Liver (tissue), 9 donors: Measurements from ENCODE around the gene DBET. TPM values are rescaled to one million over a fixed set of nuclear protein-coding genes. Genes with fewer than 3 reads are reported as not detected.

Experiments
- DNase-seq: peaks from one replicate; pipeline ENCODE4 v3.0.0-alpha.2; 2017; ENCODE audit warnings: low spot score
- H3K27ac ChIP-seq, 2 donors: one replicate each; pipeline ENCODE4 v1.7.0; 2013; ENCODE audit warnings: inconsistent platforms in 2 of 2, low read length in 2 of 2, control low read depth in 1 of 2, low read depth in 1 of 2, mild to moderate bottlenecking in 1 of 2
- H3K27me3 ChIP-seq, 4 donors: one replicate each; pipeline versions ENCODE4 v1.6.1 to v1.7.0; 2013; ENCODE audit warnings: low read length in 3 of 4, inconsistent platforms in 1 of 4, mild to moderate bottlenecking in 1 of 4, moderate library complexity in 1 of 4; ENCODE audit not compliant: control insufficient read depth in 4 of 4, insufficient read depth in 4 of 4
- H3K36me3 ChIP-seq, 4 donors: one replicate each; pipeline versions ENCODE4 v1.6.1 to v1.7.0; 2013; ENCODE audit warnings: low read length in 3 of 4, mild to moderate bottlenecking in 3 of 4, low read depth in 1 of 4, moderate library complexity in 1 of 4; ENCODE audit not compliant: control insufficient read depth in 4 of 4, insufficient read depth in 3 of 4
- H3K4me1 ChIP-seq, 4 donors: one replicate each; pipeline versions ENCODE4 v1.6.1 to v1.7.0; 2013; ENCODE audit warnings: low read length in 3 of 4, mild to moderate bottlenecking in 3 of 4, moderate library complexity in 1 of 4; ENCODE audit not compliant: control insufficient read depth in 4 of 4, insufficient read depth in 4 of 4
- H3K4me3 ChIP-seq, 3 donors: one replicate each; pipeline versions ENCODE4 v1.6.1 to v1.7.0; 2013; ENCODE audit warnings: low read length in 3 of 3, control low read depth in 1 of 3, low read depth in 1 of 3, mild to moderate bottlenecking in 1 of 3
- H3K9ac ChIP-seq, 2 donors: one replicate each; pipeline ENCODE4 v1.7.0; 2013; ENCODE audit warnings: low read length in 2 of 2, mild to moderate bottlenecking in 2 of 2, moderate library complexity in 2 of 2, control low read depth in 1 of 2, low read depth in 1 of 2
- H3K9me3 ChIP-seq, 4 donors: one replicate each; pipeline versions ENCODE4 v1.6.1 to v1.7.0; 2013; ENCODE audit warnings: low read length in 3 of 4; ENCODE audit not compliant: control insufficient read depth in 4 of 4
- EGR1 ChIP-seq, 2 donors: IDR thresholded peaks; 2 replicates each; pipeline ENCODE4 v1.6.1; 2016 to 2018; ENCODE audit warnings: antibody characterized with exemption in 2 of 2, low read depth in 2 of 2
- FOXA1 ChIP-seq: IDR thresholded peaks from 2 replicates; pipeline ENCODE4 v1.6.1; 2016; ENCODE audit warnings: antibody characterized with exemption
- FOXA2 ChIP-seq: IDR thresholded peaks from 2 replicates; pipeline ENCODE4 v1.6.1; 2016; ENCODE audit warnings: antibody characterized with exemption
- GABPA ChIP-seq, 2 donors: IDR thresholded peaks in 1 of 2; conservative IDR thresholded peaks in 1 of 2; 2 replicates each; pipeline ENCODE4 v1.6.1; 2016; ENCODE audit warnings: antibody characterized with exemption in 2 of 2, mild to moderate bottlenecking in 1 of 2, moderate library complexity in 1 of 2
- HNF4A ChIP-seq, 2 donors: conservative IDR thresholded peaks; 2 replicates each; pipeline ENCODE4 v1.6.1; 2016; ENCODE audit warnings: antibody characterized with exemption in 2 of 2, mild to moderate bottlenecking in 2 of 2
- HNF4G ChIP-seq: IDR thresholded peaks from 2 replicates; pipeline ENCODE4 v1.6.1; 2016; ENCODE audit warnings: antibody characterized with exemption
- JUND ChIP-seq, 2 donors: IDR thresholded peaks; 2 replicates each; pipeline ENCODE4 v1.6.1; 2016; ENCODE audit warnings: antibody characterized with exemption in 2 of 2
- NR2F2 ChIP-seq: IDR thresholded peaks from 2 replicates; pipeline ENCODE4 v1.6.1; 2016; ENCODE audit warnings: antibody characterized with exemption
- RAD21 ChIP-seq, 2 donors: IDR thresholded peaks; 2 replicates each; pipeline ENCODE4 v1.6.1; 2016; ENCODE audit warnings: antibody characterized with exemption in 2 of 2, mild to moderate bottlenecking in 2 of 2
- RXRA ChIP-seq, 2 donors: IDR thresholded peaks; 2 replicates each; pipeline ENCODE4 v1.6.1; 2017 to 2018; ENCODE audit warnings: antibody characterized with exemption in 2 of 2, mild to moderate bottlenecking in 1 of 2
- SP1 ChIP-seq: IDR thresholded peaks from 2 replicates; pipeline ENCODE4 v1.6.1; 2018; ENCODE audit warnings: antibody characterized with exemption, mild to moderate bottlenecking
- TAF1 ChIP-seq: conservative IDR thresholded peaks from 2 replicates; pipeline ENCODE4 v1.6.1; 2016; ENCODE audit warnings: antibody characterized with exemption, mild to moderate bottlenecking
- YY1 ChIP-seq: IDR thresholded peaks from 2 replicates; pipeline ENCODE4 v1.6.1; 2016; ENCODE audit warnings: antibody characterized with exemption, mild to moderate bottlenecking
- WGBS: extraction: QIAGEN DNeasy Blood & Tissue Kit; methylation state at CpG from one replicate; pipeline ENCODE4 v1.1.7; 2013; 5-methylcytosine and 5-hydroxymethylcytosine counted together
- polyA plus RNA-seq, 2 donors: library from polyadenylated mRNA; stranded (reverse) in 1 of 2; unstranded in 1 of 2; fragments of 200-250 nt in 1 of 2; fragments of >200 nt in 1 of 2; fragmentation: Nextera tagmentation in 1 of 2; extraction: Ambion mirVana in 1 of 2; gene quantifications; one replicate each; pipeline versions ENCODE4 v1.2.1 to v1.2.3, GENCODE V29; 2013 to 2015
- total RNA-seq, 2 donors: library from RNA; depleted of rRNA; stranded (reverse); fragments of >200 nt; gene quantifications; one replicate each; pipeline ENCODE4 v1.2.3, GENCODE V29; 2014
- TF ChIP-seq, protein P1 (sequence below): IDR thresholded peaks from 2 replicates; pipeline ENCODE4 v1.6.1; 2016; ENCODE audit warnings: antibody characterized with exemption
- TF ChIP-seq, protein P2 (sequence below): IDR thresholded peaks from 2 replicates; pipeline ENCODE4 v1.6.1; 2016; ENCODE audit warnings: antibody characterized with exemption
- TF ChIP-seq, protein P3 (sequence below): fragments of 150-350 bp; IDR thresholded peaks from 2 replicates; pipeline ENCODE4 v1.5.1; 2017; ENCODE audit warnings: improper control_type of control experiment, low read depth, low read length; ENCODE audit not compliant: missing input control
- TF ChIP-seq, protein P4 (sequence below): IDR thresholded peaks from 2 replicates; pipeline ENCODE4 v1.6.1; 2016; ENCODE audit warnings: antibody characterized with exemption, mild to moderate bottlenecking
- TF ChIP-seq, protein P5 (sequence below): IDR thresholded peaks from 2 replicates; pipeline ENCODE4 v1.6.1; 2016; ENCODE audit warnings: antibody characterized with exemption
- donor health status: healthy.
- donor health status: healthy.
- donor health status: healthy.
- donor health status: healthy.
- donor health status: healthy.

Gene DBET
- total and polyA plus RNA-seq, 4 donors, result not detected

DNA sequence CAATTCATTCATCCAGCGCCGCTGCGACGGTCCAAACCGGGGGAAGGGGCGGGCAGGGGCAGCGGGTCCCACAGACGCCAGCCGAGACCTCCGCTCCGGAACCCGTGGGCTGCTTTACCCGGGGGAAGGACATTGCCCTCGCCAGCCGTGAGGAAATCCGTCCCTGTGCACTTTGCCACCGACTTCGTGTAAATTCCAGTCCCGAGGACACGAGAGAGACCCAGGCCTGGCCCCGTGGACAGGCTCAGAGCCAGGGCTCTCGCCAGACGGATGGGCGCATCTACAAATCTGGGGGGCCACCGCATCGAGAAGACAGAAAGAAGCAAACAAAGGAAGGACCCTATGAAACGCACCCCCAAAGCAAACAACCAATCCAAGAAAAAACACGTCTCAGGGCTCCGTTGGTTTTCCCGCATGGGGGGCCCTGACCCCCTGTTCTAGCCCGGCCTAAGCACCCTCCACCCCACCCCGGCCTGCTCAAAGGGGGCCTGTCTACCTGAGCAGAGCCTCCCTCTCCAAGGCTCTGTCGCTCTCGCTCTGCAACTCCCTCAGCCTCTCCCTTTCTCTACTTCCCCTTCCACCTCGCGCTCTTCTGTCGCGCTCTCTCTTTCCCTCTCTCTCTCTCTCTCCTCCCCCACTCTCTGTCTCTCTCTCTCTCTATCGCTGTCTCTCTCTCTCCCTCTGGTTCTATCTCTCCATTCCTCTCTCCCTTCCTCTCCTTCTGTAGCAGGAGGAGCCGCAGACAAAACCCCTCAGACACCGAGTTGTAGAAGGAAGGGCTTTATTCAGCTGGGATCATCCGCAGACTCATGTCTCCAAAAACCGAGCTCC lies 48.5 kb upstream of the DBET start:
- Histone ChIP-seq H3K27me3 (peaks cover 0 to 20% (median 9%) of the 10 kb centered on the region in 4 donors), H3K9ac (no peak overlapping the region), H3K36me3 (no peaks in the 10 kb centered on the region), H3K27ac (no peak overlapping the region), H3K9me3 (no peaks in the 10 kb centered on the region), H3K4me1 (peaks cover 0 to 21% (median 6%) of the 10 kb centered on the region in 4 donors), H3K4me3 (no peak overlapping the region)
- DNase-seq, result no peak
- WGBS, result 8% methylated on average over 43 of the region's 43 CpGs
- TF ChIP-seq SP1 (no peak), FOXA1 (no peak), JUND (IDR thresholded peaks at IDR 0.05) (no peak), EGR1 (IDR thresholded peaks at IDR 0.05; ENCODE audit: low read depth in 2 of 2) (no peak), FOXA2 (no peak), RXRA (IDR thresholded peaks at IDR 0.05) (no peak), YY1 (no peak), NR2F2 (no peak), GABPA (IDR thresholded peaks at IDR 0.05 in 1 of 2, conservative IDR thresholded peaks at IDR 0.05 in 1 of 2) (no peak), RAD21 (IDR thresholded peaks at IDR 0.05) (no peak), TAF1 (no peak), HNF4A (conservative IDR thresholded peaks at IDR 0.05) (no peak), HNF4G (no peak)
- TF ChIP-seq, protein P1, sequence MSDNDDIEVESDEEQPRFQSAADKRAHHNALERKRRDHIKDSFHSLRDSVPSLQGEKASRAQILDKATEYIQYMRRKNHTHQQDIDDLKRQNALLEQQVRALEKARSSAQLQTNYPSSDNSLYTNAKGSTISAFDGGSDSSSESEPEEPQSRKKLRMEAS, result no peak
- TF ChIP-seq, protein P2, sequence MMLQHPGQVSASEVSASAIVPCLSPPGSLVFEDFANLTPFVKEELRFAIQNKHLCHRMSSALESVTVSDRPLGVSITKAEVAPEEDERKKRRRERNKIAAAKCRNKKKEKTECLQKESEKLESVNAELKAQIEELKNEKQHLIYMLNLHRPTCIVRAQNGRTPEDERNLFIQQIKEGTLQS, result no peak
- TF ChIP-seq, protein P3, sequence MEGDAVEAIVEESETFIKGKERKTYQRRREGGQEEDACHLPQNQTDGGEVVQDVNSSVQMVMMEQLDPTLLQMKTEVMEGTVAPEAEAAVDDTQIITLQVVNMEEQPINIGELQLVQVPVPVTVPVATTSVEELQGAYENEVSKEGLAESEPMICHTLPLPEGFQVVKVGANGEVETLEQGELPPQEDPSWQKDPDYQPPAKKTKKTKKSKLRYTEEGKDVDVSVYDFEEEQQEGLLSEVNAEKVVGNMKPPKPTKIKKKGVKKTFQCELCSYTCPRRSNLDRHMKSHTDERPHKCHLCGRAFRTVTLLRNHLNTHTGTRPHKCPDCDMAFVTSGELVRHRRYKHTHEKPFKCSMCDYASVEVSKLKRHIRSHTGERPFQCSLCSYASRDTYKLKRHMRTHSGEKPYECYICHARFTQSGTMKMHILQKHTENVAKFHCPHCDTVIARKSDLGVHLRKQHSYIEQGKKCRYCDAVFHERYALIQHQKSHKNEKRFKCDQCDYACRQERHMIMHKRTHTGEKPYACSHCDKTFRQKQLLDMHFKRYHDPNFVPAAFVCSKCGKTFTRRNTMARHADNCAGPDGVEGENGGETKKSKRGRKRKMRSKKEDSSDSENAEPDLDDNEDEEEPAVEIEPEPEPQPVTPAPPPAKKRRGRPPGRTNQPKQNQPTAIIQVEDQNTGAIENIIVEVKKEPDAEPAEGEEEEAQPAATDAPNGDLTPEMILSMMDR, result no peak
- TF ChIP-seq, protein P4, sequence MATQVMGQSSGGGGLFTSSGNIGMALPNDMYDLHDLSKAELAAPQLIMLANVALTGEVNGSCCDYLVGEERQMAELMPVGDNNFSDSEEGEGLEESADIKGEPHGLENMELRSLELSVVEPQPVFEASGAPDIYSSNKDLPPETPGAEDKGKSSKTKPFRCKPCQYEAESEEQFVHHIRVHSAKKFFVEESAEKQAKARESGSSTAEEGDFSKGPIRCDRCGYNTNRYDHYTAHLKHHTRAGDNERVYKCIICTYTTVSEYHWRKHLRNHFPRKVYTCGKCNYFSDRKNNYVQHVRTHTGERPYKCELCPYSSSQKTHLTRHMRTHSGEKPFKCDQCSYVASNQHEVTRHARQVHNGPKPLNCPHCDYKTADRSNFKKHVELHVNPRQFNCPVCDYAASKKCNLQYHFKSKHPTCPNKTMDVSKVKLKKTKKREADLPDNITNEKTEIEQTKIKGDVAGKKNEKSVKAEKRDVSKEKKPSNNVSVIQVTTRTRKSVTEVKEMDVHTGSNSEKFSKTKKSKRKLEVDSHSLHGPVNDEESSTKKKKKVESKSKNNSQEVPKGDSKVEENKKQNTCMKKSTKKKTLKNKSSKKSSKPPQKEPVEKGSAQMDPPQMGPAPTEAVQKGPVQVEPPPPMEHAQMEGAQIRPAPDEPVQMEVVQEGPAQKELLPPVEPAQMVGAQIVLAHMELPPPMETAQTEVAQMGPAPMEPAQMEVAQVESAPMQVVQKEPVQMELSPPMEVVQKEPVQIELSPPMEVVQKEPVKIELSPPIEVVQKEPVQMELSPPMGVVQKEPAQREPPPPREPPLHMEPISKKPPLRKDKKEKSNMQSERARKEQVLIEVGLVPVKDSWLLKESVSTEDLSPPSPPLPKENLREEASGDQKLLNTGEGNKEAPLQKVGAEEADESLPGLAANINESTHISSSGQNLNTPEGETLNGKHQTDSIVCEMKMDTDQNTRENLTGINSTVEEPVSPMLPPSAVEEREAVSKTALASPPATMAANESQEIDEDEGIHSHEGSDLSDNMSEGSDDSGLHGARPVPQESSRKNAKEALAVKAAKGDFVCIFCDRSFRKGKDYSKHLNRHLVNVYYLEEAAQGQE, result no peak
- TF ChIP-seq, protein P5, sequence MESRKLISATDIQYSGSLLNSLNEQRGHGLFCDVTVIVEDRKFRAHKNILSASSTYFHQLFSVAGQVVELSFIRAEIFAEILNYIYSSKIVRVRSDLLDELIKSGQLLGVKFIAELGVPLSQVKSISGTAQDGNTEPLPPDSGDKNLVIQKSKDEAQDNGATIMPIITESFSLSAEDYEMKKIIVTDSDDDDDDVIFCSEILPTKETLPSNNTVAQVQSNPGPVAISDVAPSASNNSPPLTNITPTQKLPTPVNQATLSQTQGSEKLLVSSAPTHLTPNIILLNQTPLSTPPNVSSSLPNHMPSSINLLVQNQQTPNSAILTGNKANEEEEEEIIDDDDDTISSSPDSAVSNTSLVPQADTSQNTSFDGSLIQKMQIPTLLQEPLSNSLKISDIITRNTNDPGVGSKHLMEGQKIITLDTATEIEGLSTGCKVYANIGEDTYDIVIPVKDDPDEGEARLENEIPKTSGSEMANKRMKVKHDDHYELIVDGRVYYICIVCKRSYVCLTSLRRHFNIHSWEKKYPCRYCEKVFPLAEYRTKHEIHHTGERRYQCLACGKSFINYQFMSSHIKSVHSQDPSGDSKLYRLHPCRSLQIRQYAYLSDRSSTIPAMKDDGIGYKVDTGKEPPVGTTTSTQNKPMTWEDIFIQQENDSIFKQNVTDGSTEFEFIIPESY, result no peak
